Left kidney (tissue), 1 donor: ENCODE data around the gene OPN4. TPM values are rescaled to one million over a fixed set of nuclear protein-coding genes. Genes with fewer than 3 reads are reported as not detected.

Experiments
- polyA plus RNA-seq: library from polyadenylated mRNA; unstranded; fragments of 120-200 nt; gene quantifications from one replicate; pipeline ENCODE4 v1.2.1, GENCODE V29; 2013; ENCODE audit not compliant: insufficient read length

The OPN4 gene
- polyA plus RNA-seq, 1 donor: not detected

Other genes starting within 250 kb of the OPN4 start
- gene WAPL, start 132.8 kb upstream of the OPN4 start, polyA plus RNA-seq: 56.2 TPM
- gene LDB3, start 14.0 kb downstream of the OPN4 start, polyA plus RNA-seq: 1.2 TPM
- 84.9 TPM for gene BMPR1A, start 102.1 kb downstream of the OPN4 start, polyA plus RNA-seq